Liver (tissue), 9 donors: Measurements from ENCODE around the gene PIPOX. TPM values are rescaled to one million over a fixed set of nuclear protein-coding genes. Genes with fewer than 3 reads are reported as not detected.

Experiments used
- DNase-seq: peaks from one replicate; pipeline ENCODE4 v3.0.0-alpha.2; 2017; ENCODE audit warnings: low spot score
- H3K27ac ChIP-seq, 2 donors: one replicate each; pipeline ENCODE4 v1.7.0; 2013; ENCODE audit warnings: inconsistent platforms in 2 of 2, low read length in 2 of 2, control low read depth in 1 of 2, low read depth in 1 of 2, mild to moderate bottlenecking in 1 of 2
- H3K27me3 ChIP-seq, 4 donors: one replicate each; pipeline versions ENCODE4 v1.6.1 to v1.7.0; 2013; ENCODE audit warnings: low read length in 3 of 4, inconsistent platforms in 1 of 4, mild to moderate bottlenecking in 1 of 4, moderate library complexity in 1 of 4; ENCODE audit not compliant: control insufficient read depth in 4 of 4, insufficient read depth in 4 of 4
- H3K36me3 ChIP-seq, 4 donors: one replicate each; pipeline versions ENCODE4 v1.6.1 to v1.7.0; 2013; ENCODE audit warnings: low read length in 3 of 4, mild to moderate bottlenecking in 3 of 4, low read depth in 1 of 4, moderate library complexity in 1 of 4; ENCODE audit not compliant: control insufficient read depth in 4 of 4, insufficient read depth in 3 of 4
- H3K4me1 ChIP-seq, 4 donors: one replicate each; pipeline versions ENCODE4 v1.6.1 to v1.7.0; 2013; ENCODE audit warnings: low read length in 3 of 4, mild to moderate bottlenecking in 3 of 4, moderate library complexity in 1 of 4; ENCODE audit not compliant: control insufficient read depth in 4 of 4, insufficient read depth in 4 of 4
- H3K4me3 ChIP-seq, 3 donors: one replicate each; pipeline versions ENCODE4 v1.6.1 to v1.7.0; 2013; ENCODE audit warnings: low read length in 3 of 3, control low read depth in 1 of 3, low read depth in 1 of 3, mild to moderate bottlenecking in 1 of 3
- H3K9ac ChIP-seq, 2 donors: one replicate each; pipeline ENCODE4 v1.7.0; 2013; ENCODE audit warnings: low read length in 2 of 2, mild to moderate bottlenecking in 2 of 2, moderate library complexity in 2 of 2, control low read depth in 1 of 2, low read depth in 1 of 2
- H3K9me3 ChIP-seq, 4 donors: one replicate each; pipeline versions ENCODE4 v1.6.1 to v1.7.0; 2013; ENCODE audit warnings: low read length in 3 of 4; ENCODE audit not compliant: control insufficient read depth in 4 of 4
- ATF3 ChIP-seq: IDR thresholded peaks from 2 replicates; pipeline ENCODE4 v1.6.1; 2016; ENCODE audit warnings: antibody characterized with exemption
- CTCF ChIP-seq: fragments of 150-350 bp; IDR thresholded peaks from 2 replicates; pipeline ENCODE4 v1.5.1; 2017; ENCODE audit warnings: improper control_type of control experiment, low read depth, low read length; ENCODE audit not compliant: missing input control
- EGR1 ChIP-seq, 2 donors: IDR thresholded peaks; 2 replicates each; pipeline ENCODE4 v1.6.1; 2016 to 2018; ENCODE audit warnings: antibody characterized with exemption in 2 of 2, low read depth in 2 of 2
- GABPA ChIP-seq, 2 donors: IDR thresholded peaks in 1 of 2; conservative IDR thresholded peaks in 1 of 2; 2 replicates each; pipeline ENCODE4 v1.6.1; 2016; ENCODE audit warnings: antibody characterized with exemption in 2 of 2, mild to moderate bottlenecking in 1 of 2, moderate library complexity in 1 of 2
- HNF4G ChIP-seq: IDR thresholded peaks from 2 replicates; pipeline ENCODE4 v1.6.1; 2016; ENCODE audit warnings: antibody characterized with exemption
- JUND ChIP-seq, 2 donors: IDR thresholded peaks; 2 replicates each; pipeline ENCODE4 v1.6.1; 2016; ENCODE audit warnings: antibody characterized with exemption in 2 of 2
- MAX ChIP-seq: IDR thresholded peaks from 2 replicates; pipeline ENCODE4 v1.6.1; 2016; ENCODE audit warnings: antibody characterized with exemption
- RAD21 ChIP-seq, 2 donors: IDR thresholded peaks; 2 replicates each; pipeline ENCODE4 v1.6.1; 2016; ENCODE audit warnings: antibody characterized with exemption in 2 of 2, mild to moderate bottlenecking in 2 of 2
- REST ChIP-seq: IDR thresholded peaks from 2 replicates; pipeline ENCODE4 v1.6.1; 2016; ENCODE audit warnings: antibody characterized with exemption, mild to moderate bottlenecking
- RXRA ChIP-seq, 2 donors: IDR thresholded peaks; 2 replicates each; pipeline ENCODE4 v1.6.1; 2017 to 2018; ENCODE audit warnings: antibody characterized with exemption in 2 of 2, mild to moderate bottlenecking in 1 of 2
- SP1 ChIP-seq: IDR thresholded peaks from 2 replicates; pipeline ENCODE4 v1.6.1; 2018; ENCODE audit warnings: antibody characterized with exemption, mild to moderate bottlenecking
- YY1 ChIP-seq: IDR thresholded peaks from 2 replicates; pipeline ENCODE4 v1.6.1; 2016; ENCODE audit warnings: antibody characterized with exemption, mild to moderate bottlenecking
- WGBS: extraction: QIAGEN DNeasy Blood & Tissue Kit; methylation state at CpG from one replicate; pipeline ENCODE4 v1.1.7; 2013; 5-methylcytosine and 5-hydroxymethylcytosine counted together
- polyA plus RNA-seq, 2 donors: library from polyadenylated mRNA; stranded (reverse) in 1 of 2; unstranded in 1 of 2; fragments of 200-250 nt in 1 of 2; fragments of >200 nt in 1 of 2; fragmentation: Nextera tagmentation in 1 of 2; extraction: Ambion mirVana in 1 of 2; gene quantifications; one replicate each; pipeline versions ENCODE4 v1.2.1 to v1.2.3, GENCODE V29; 2013 to 2015
- total RNA-seq, 2 donors: library from RNA; depleted of rRNA; stranded (reverse); fragments of >200 nt; gene quantifications; one replicate each; pipeline ENCODE4 v1.2.3, GENCODE V29; 2014
- donor health status: healthy.
- donor health status: healthy.
- donor health status: healthy.
- donor health status: healthy.
- donor health status: healthy.

PIPOX gene
- total and polyA plus RNA-seq, 4 donors, result 19.3 to 227 (median 158) TPM

- TF ChIP-seq REST, result no peak
- TF ChIP-seq RAD21 (IDR thresholded peaks at IDR 0.05), result no peak
Observed at GRCh38 chr17:29043539-29044145, 701 bp downstream of the PIPOX start (continued).

DNA sequence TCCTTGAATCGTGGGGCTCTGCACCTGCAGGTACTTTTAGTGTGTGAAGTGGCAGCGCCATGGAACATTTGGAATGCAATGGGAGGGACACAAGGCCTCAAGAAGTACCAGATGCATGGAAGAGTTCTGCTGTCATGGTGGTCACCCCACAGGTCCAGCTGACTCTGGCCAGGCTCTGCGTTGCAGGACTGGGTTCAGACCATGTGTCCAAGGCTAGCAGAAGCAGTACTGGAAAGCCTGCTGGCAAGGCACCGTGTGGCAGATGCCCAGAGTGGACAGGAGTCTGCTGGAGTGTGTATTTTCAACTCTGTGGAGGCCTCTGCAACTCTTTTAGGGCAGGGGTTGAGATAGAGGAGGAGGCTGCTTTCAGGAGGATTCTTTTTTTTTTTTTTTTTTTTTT, 2.1 kb downstream of the PIPOX start:
- Histone ChIP-seq H3K4me1 (peaks cover 12 to 71% (median 58%) of the 10 kb centered on the region in 4 donors), H3K4me3 (peak overlapping the region; percentile 12 to 62 (median 20)), H3K27me3 (no peaks in the 10 kb centered on the region), H3K9me3 (no peaks in the 10 kb centered on the region), H3K27ac (no peak overlapping the region), H3K9ac (no peak overlapping the region), H3K36me3 (peaks cover 0 to 15% (median 0%) of the 10 kb centered on the region in 4 donors)
- WGBS, result 53% methylated on average over 4 of the region's 4 CpGs
- no peak for TF ChIP-seq ATF3
- TF ChIP-seq EGR1 (IDR thresholded peaks at IDR 0.05; ENCODE audit: low read depth in 2 of 2), result no peak
- no peak for TF ChIP-seq MAX
- no peak for TF ChIP-seq CTCF
- TF ChIP-seq REST, result no peak
- TF ChIP-seq JUND (IDR thresholded peaks at IDR 0.05), result no peak
- no peak for TF ChIP-seq HNF4G
- TF ChIP-seq RXRA (IDR thresholded peaks at IDR 0.05), result no peak
- TF ChIP-seq RAD21 (IDR thresholded peaks at IDR 0.05), result no peak
- TF ChIP-seq YY1, result no peak
- no peak for TF ChIP-seq GABPA (IDR thresholded peaks at IDR 0.05 in 1 of 2, conservative IDR thresholded peaks at IDR 0.05 in 1 of 2)
- no peak for TF ChIP-seq SP1
- no peak for DNase-seq
